Psoas muscle (tissue), 8 donors: ENCODE data around the gene GH2. TPM values are rescaled to one million over a fixed set of nuclear protein-coding genes. Genes with fewer than 3 reads are reported as not detected.
"Not testable (repeated sequence)": the region's sequence is repeated elsewhere in the genome, so short reads cannot be mapped to it uniquely, and the experiment has no call there.

ENCODE experiments used
- ATAC-seq, 4 donors: fragments of 200-7000 bp; cut with Tn5 transposase; one replicate each; pipeline ENCODE4 v1.9.1; 2020; ENCODE audit warnings: moderate library complexity in 3 of 4, mild to moderate bottlenecking in 2 of 4
- DNase-seq, 2 donors: peaks; one replicate each; pipeline ENCODE4 v3.0.0-alpha.2; 2020
- H3K27ac ChIP-seq: fragments of 200-600 bp; one replicate; pipeline ENCODE4 v1.8.0; 2022
- H3K27me3 ChIP-seq, 3 donors: fragments of 200-600 bp in 1 of 3; one replicate each; pipeline versions ENCODE4 v1.6.1 to v1.8.0; 2013 to 2022; ENCODE audit warnings: low read length in 2 of 3, mild to moderate bottlenecking in 2 of 3, moderate library complexity in 1 of 3; ENCODE audit not compliant: insufficient read depth in 3 of 3
- H3K36me3 ChIP-seq, 2 donors: fragments of 200-600 bp in 1 of 2; one replicate each; pipeline versions ENCODE4 v1.6.1 to v1.8.0; 2013 to 2022; ENCODE audit warnings: low read depth in 1 of 2, mild to moderate bottlenecking in 1 of 2, moderate library complexity in 1 of 2; ENCODE audit not compliant: insufficient read depth in 1 of 2
- H3K4me1 ChIP-seq: fragments of 200-600 bp; one replicate; pipeline ENCODE4 v1.8.0; 2022
- H3K4me3 ChIP-seq: fragments of 200-600 bp; one replicate; pipeline ENCODE4 v1.8.0; 2022; ENCODE audit warnings: mild to moderate bottlenecking
- H3K9me3 ChIP-seq: fragments of 200-600 bp; one replicate; pipeline ENCODE4 v1.8.0; 2022
- CTCF ChIP-seq: fragments of 200-600 bp; IDR thresholded peaks from one replicate; pipeline ENCODE4 v1.8.0; 2022; ENCODE audit warnings: antibody characterized with exemption
- WGBS, 3 donors: extraction: QIAGEN DNeasy Blood & Tissue Kit; methylation state at CpG; one replicate each; pipeline versions ENCODE4 v1.1.6 to v1.1.7; 2013; 5-methylcytosine and 5-hydroxymethylcytosine counted together
- intact Hi-C, 2 donors: fragments of 100-400 bp; cut with DNase I; formaldehyde crosslinking; loops; one replicate each; pipeline versions ENCODE4 v1.11.0 to v1.14.2; 2022
- polyA plus RNA-seq, 3 donors: library from polyadenylated mRNA; stranded (reverse); fragments of 200-250 nt; gene quantifications; one replicate each; pipeline ENCODE4 v1.2.3, GENCODE V29; 2013
- total RNA-seq, 4 donors: library from RNA; stranded (reverse); fragmentation: NEBNext Ultra II Directional in 2 of 4; extraction: Animal tissue kit (Norgen Biotek cat#: 25700) in 2 of 4; gene quantifications; one replicate each; pipeline versions ENCODE4 v1.2.1 to v1.2.4, GENCODE V29; 2021 to 2023
- donor health status: healthy with polysubstance abuse.
- donor health status: DM: no; HTN: no; CAD: no; lungs with moderate emphysema.
- donor health status: Bipolar disorder and iron deficiency.
- donor health status: healthy.
- donor health status: DM: yes; HTN: yes; CAD: no.
- donor health status: DM: no; HTN: no; CAD: no.
- donor health status: DM: no; HTN: no; CAD: no.
- donor health status: DM: yes; HTN: yes; CAD: no.

Gene GH2
- total and polyA plus RNA-seq, 7 donors = not detected

GRCh38 chr17:63907161-63907778 lies 25.5 kb upstream of the GH2 start:
- H3K4me3 ChIP-seq, H3K9me3 ChIP-seq, H3K27me3 ChIP-seq, intact Hi-C loops, H3K4me1 ChIP-seq, DNase-seq, H3K36me3 ChIP-seq, H3K27ac ChIP-seq: not testable (repeated sequence)
- TF ChIP-seq CTCF = peak; percentile 16
- ATAC-seq = peak in 3 of 4 donors; percentile 51 to 66 (median 56)
- WGBS, 3 donors = 56 to 58% (median 57%) methylated on average over 10 to 11 of the region's 12 CpGs

- not testable (repeated sequence) for ATAC-seq, H3K4me1 ChIP-seq, H3K4me3 ChIP-seq, H3K27ac ChIP-seq, H3K9me3 ChIP-seq, H3K36me3 ChIP-seq, H3K27me3 ChIP-seq, DNase-seq
- intact Hi-C loops = loop anchor here in 1 of 2 donors (5.0 kb wide), 1 partner anchor 233 kb away; no protein-coding TSS in a partner anchor
- 91 to 95% (median 94%) methylated on average over 8 of the region's 8 CpGs for WGBS, 3 donors
Measured at GRCh38 chr17:63904796-63905195, 23.1 kb upstream of the GH2 start.

GRCh38 chr17:63903787-63904201 lies 22.1 kb upstream of the GH2 start:
- 31 to 40% (median 38%) methylated on average over 5 of the region's 5 CpGs for WGBS, 3 donors
- intact Hi-C loops = loop anchor here in 1 of 2 donors (5.0 kb wide), 1 partner anchor 234 kb away; no protein-coding TSS in a partner anchor
- ATAC-seq = peak in 3 of 4 donors; percentile 24 to 56 (median 36)

GRCh38 chr17:63901971-63902370 lies 20.2 kb upstream of the GH2 start:
- WGBS, 3 donors = 47 to 60% (median 53%) methylated on average over 2 of the region's 2 CpGs
- H3K36me3 ChIP-seq, DNase-seq, H3K27me3 ChIP-seq, H3K4me1 ChIP-seq, H3K9me3 ChIP-seq, H3K4me3 ChIP-seq, ATAC-seq, H3K27ac ChIP-seq: not testable (repeated sequence)
- intact Hi-C loops = loop anchor here in 1 of 2 donors (5.0 kb wide), 1 partner anchor 235 kb away; no protein-coding TSS in a partner anchor

More at GRCh38 chr17:63903787-63904201, 22.1 kb upstream of the GH2 start:
- H3K4me3 ChIP-seq, H3K36me3 ChIP-seq, DNase-seq, H3K27ac ChIP-seq, H3K4me1 ChIP-seq, H3K9me3 ChIP-seq, H3K27me3 ChIP-seq: not testable (repeated sequence)
- TF ChIP-seq CTCF = peak; percentile 42

- intact Hi-C loops, H3K27ac ChIP-seq: not testable (repeated sequence)
- 86 to 95% (median 90%) methylated on average over 6 of the region's 6 CpGs for WGBS, 3 donors
Measured at GRCh38 chr17:63898899-63899798, 17.4 kb upstream of the GH2 start.

GRCh38 chr17:63896524-63897354 lies 15.0 kb upstream of the GH2 start, which contains the start of gene CSH1:
Gene CSH1, minus strand, starts transcription at chr17:63896574. Its CDS starts 63 bp downstream, at chr17:63896511.
- H3K4me1 ChIP-seq, H3K9me3 ChIP-seq, H3K4me3 ChIP-seq, H3K36me3 ChIP-seq, intact Hi-C loops, H3K27me3 ChIP-seq, DNase-seq, H3K27ac ChIP-seq, ATAC-seq: not testable (repeated sequence)
- WGBS, 3 donors = 84 to 87% (median 87%) methylated on average over 8 to 9 of the region's 14 CpGs

More at GRCh38 chr17:63898899-63899798, 17.4 kb upstream of the GH2 start:
- not testable (repeated sequence) for H3K9me3 ChIP-seq, DNase-seq, H3K27me3 ChIP-seq, H3K4me1 ChIP-seq, H3K36me3 ChIP-seq, H3K4me3 ChIP-seq, ATAC-seq

- intact Hi-C loops, H3K9me3 ChIP-seq, H3K27me3 ChIP-seq, H3K27ac ChIP-seq, DNase-seq, H3K36me3 ChIP-seq, H3K4me3 ChIP-seq, H3K4me1 ChIP-seq, ATAC-seq: not testable (repeated sequence)
- WGBS, 3 donors = 91 to 95% (median 94%) methylated on average over 4 to 10 of the region's 10 CpGs
Measured at GRCh38 chr17:63894821-63895220, 13.1 kb upstream of the GH2 start.

GRCh38 chr17:63894021-63894420 lies 12.3 kb upstream of the GH2 start:
- H3K27me3 ChIP-seq, DNase-seq, intact Hi-C loops, H3K36me3 ChIP-seq, H3K27ac ChIP-seq, ATAC-seq, H3K4me3 ChIP-seq, H3K4me1 ChIP-seq, H3K9me3 ChIP-seq: not testable (repeated sequence)
- 56 to 64% (median 62%) methylated on average over 3 of the region's 3 CpGs for WGBS, 3 donors
